ENCODE data around the gene AIF1. TPM values are rescaled to one million over a fixed set of nuclear protein-coding genes. Genes with fewer than 3 reads are reported as not detected.

AIF1 gene
- total and polyA plus RNA-seq, 7 experiments from 2014 or later, result 33.1 to 182 (median 71.0) TPM

- no peak for DNase-seq
- intact Hi-C loops (cut with micrococcal nuclease), result no loop called here
- H3K27me3 Mint-ChIP-seq, result no peaks in the 10 kb centered on the region
- H3K27me3 ChIP-seq (ENCODE audit: control insufficient read depth in 2 of 2, insufficient read depth in 2 of 2, low read length in 2 of 2), result no peaks in the 10 kb centered on the region
- ChIA-PET POLR2A (interaction anchor here (1.3 to 66.4 kb wide), 3 partner anchors 12 to 64 kb away, joined by 4 to 3078 read pairs (median 7); partner anchors contain the start of genes ATP6V1G2, BAG6, DDX39B and LST1), CTCF (no interaction called here)
- peaks cover 14 to 57% (median 26%) of the 10 kb centered on the region in 5 donors for H3K36me3 Mint-ChIP-seq
- H3K4me1 Mint-ChIP-seq, result peaks cover 0 to 20% (median 4%) of the 10 kb centered on the region in 7 donors
- no peak overlapping the region for H3K27ac ChIP-seq (ENCODE audit: low read depth, low read length)
- ATAC-seq, result no peak
- no peak overlapping the region for H3K4me3 ChIP-seq (ENCODE audit: low read length)
- peak overlapping the region in 1 of 9 donors; percentile 36 for H3K27ac Mint-ChIP-seq
- H3K4me1 ChIP-seq (ENCODE audit: control insufficient read depth in 2 of 2, insufficient read depth in 2 of 2, low read length in 2 of 2), result no peaks in the 10 kb centered on the region
- H3K4me3 Mint-ChIP-seq, result no peak overlapping the region
- H3K36me3 ChIP-seq (ENCODE audit: control insufficient read depth in 2 of 3, insufficient read depth in 3 of 3, low read length in 3 of 3), result peaks cover 20 to 95% (median 35%) of the 10 kb centered on the region in 3 experiments
- H3K9me3 Mint-ChIP-seq, result no peaks in the 10 kb centered on the region
- H3K9me3 ChIP-seq (ENCODE audit: control insufficient read depth in 2 of 3, low read length in 3 of 3), result no peaks in the 10 kb centered on the region
Measured at GRCh38 chr6:31627690-31628287, 12.8 kb downstream of the AIF1 start.

GRCh38 chr6:31629014-31629413 lies 14.0 kb downstream of the AIF1 start:
- peak overlapping the region in 3 of 9 donors; percentile 53 to 86 (median 67) for H3K27ac Mint-ChIP-seq

GRCh38 chr6:31630177-31630934 lies 15.3 kb downstream of the AIF1 start:
- no peaks in the 10 kb centered on the region for H3K27me3 ChIP-seq (ENCODE audit: control insufficient read depth in 2 of 2, insufficient read depth in 2 of 2, low read length in 2 of 2)
- no peaks in the 10 kb centered on the region for H3K9me3 ChIP-seq (ENCODE audit: control insufficient read depth in 2 of 3, low read length in 3 of 3)
- Mint-ChIP-seq H3K36me3 (peaks cover 15 to 56% (median 29%) of the 10 kb centered on the region in 5 donors), H3K9me3 (no peaks in the 10 kb centered on the region), H3K27ac (peak overlapping the region in 3 of 9 donors; percentile 57 to 82 (median 78)), H3K27me3 (no peaks in the 10 kb centered on the region), H3K4me1 (peaks cover 0 to 17% (median 3%) of the 10 kb centered on the region in 7 donors), H3K4me3 (no peak overlapping the region)
- DNase-seq, result no peak
- no peak overlapping the region for H3K4me3 ChIP-seq (ENCODE audit: low read length)
- intact Hi-C loops (cut with micrococcal nuclease), result no loop called here
- no peak for ATAC-seq
- H3K27ac ChIP-seq (ENCODE audit: low read depth, low read length), result no peak overlapping the region
- CTCF ChIA-PET, result no interaction called here
- H3K36me3 ChIP-seq (ENCODE audit: control insufficient read depth in 2 of 3, insufficient read depth in 3 of 3, low read length in 3 of 3), result peaks cover 25 to 100% (median 38%) of the 10 kb centered on the region in 3 experiments
- POLR2A ChIA-PET, result interaction anchor here (0.6 to 1.2 kb wide), 2 partner anchors 23 to 1713 kb away, joined by 3 to 4 read pairs; no protein-coding TSS in a partner anchor
- no peaks in the 10 kb centered on the region for H3K4me1 ChIP-seq (ENCODE audit: control insufficient read depth in 2 of 2, insufficient read depth in 2 of 2, low read length in 2 of 2)

More at GRCh38 chr6:31629014-31629413, 14.0 kb downstream of the AIF1 start:
- Histone ChIP-seq H3K27me3 (ENCODE audit: control insufficient read depth in 2 of 2, insufficient read depth in 2 of 2, low read length in 2 of 2) (no peaks in the 10 kb centered on the region), H3K4me1 (ENCODE audit: control insufficient read depth in 2 of 2, insufficient read depth in 2 of 2, low read length in 2 of 2) (no peaks in the 10 kb centered on the region), H3K36me3 (ENCODE audit: control insufficient read depth in 2 of 3, insufficient read depth in 3 of 3, low read length in 3 of 3) (peaks cover 27 to 100% (median 39%) of the 10 kb centered on the region in 3 experiments), H3K4me3 (ENCODE audit: low read length) (no peak overlapping the region), H3K27ac (ENCODE audit: low read depth, low read length) (no peak overlapping the region), H3K9me3 (ENCODE audit: control insufficient read depth in 2 of 3, low read length in 3 of 3) (no peaks in the 10 kb centered on the region)
- DNase-seq (no peak), ATAC-seq (no peak)
- Mint-ChIP-seq H3K4me1 (peaks cover 0 to 16% (median 2%) of the 10 kb centered on the region in 7 donors), H3K4me3 (no peak overlapping the region), H3K9me3 (no peaks in the 10 kb centered on the region), H3K36me3 (peaks cover 13 to 56% (median 26%) of the 10 kb centered on the region in 5 donors), H3K27me3 (no peaks in the 10 kb centered on the region)
- ChIA-PET POLR2A (interaction anchor here (0.5 to 66.4 kb wide), 4 partner anchors 19 to 362 kb away, joined by 3 to 3078 read pairs (median 3); partner anchors contain the start of genes ATP6V1G2, DDX39B, LST1 and LTA), CTCF (no interaction called here)
- intact Hi-C loops (cut with micrococcal nuclease), result no loop called here

GRCh38 chr6:31631209-31631608 lies 16.2 kb downstream of the AIF1 start:
- Mint-ChIP-seq H3K4me3 (no peak overlapping the region), H3K27me3 (no peaks in the 10 kb centered on the region), H3K36me3 (peaks cover 15 to 56% (median 30%) of the 10 kb centered on the region in 5 donors), H3K9me3 (no peaks in the 10 kb centered on the region), H3K27ac (no peak overlapping the region), H3K4me1 (peaks cover 0 to 15% (median 0%) of the 10 kb centered on the region in 7 donors)
- ATAC-seq (no peak), DNase-seq (no peak)
- H3K27ac ChIP-seq (ENCODE audit: low read depth, low read length), result no peak overlapping the region
- CTCF ChIA-PET, result no interaction called here
- POLR2A ChIA-PET, result no interaction called here
- H3K9me3 ChIP-seq (ENCODE audit: control insufficient read depth in 2 of 3, low read length in 3 of 3), result no peaks in the 10 kb centered on the region
- no peaks in the 10 kb centered on the region for H3K4me1 ChIP-seq (ENCODE audit: control insufficient read depth in 2 of 2, insufficient read depth in 2 of 2, low read length in 2 of 2)
- H3K36me3 ChIP-seq (ENCODE audit: control insufficient read depth in 2 of 3, insufficient read depth in 3 of 3, low read length in 3 of 3), result peaks cover 17 to 100% (median 31%) of the 10 kb centered on the region in 3 experiments
- intact Hi-C loops (cut with micrococcal nuclease), result no loop called here
- no peak overlapping the region for H3K4me3 ChIP-seq (ENCODE audit: low read length)
- H3K27me3 ChIP-seq (ENCODE audit: control insufficient read depth in 2 of 2, insufficient read depth in 2 of 2, low read length in 2 of 2), result no peaks in the 10 kb centered on the region

- no peak overlapping the region for H3K4me3 Mint-ChIP-seq
- Histone ChIP-seq H3K4me1 (ENCODE audit: control insufficient read depth in 2 of 2, insufficient read depth in 2 of 2, low read length in 2 of 2) (no peaks in the 10 kb centered on the region), H3K9me3 (ENCODE audit: control insufficient read depth in 2 of 3, low read length in 3 of 3) (no peaks in the 10 kb centered on the region), H3K27ac (ENCODE audit: low read depth, low read length) (no peak overlapping the region), H3K27me3 (ENCODE audit: control insufficient read depth in 2 of 2, insufficient read depth in 2 of 2, low read length in 2 of 2) (no peaks in the 10 kb centered on the region), H3K4me3 (ENCODE audit: low read length) (no peak overlapping the region), H3K36me3 (ENCODE audit: control insufficient read depth in 2 of 3, insufficient read depth in 3 of 3, low read length in 3 of 3) (peaks cover 16 to 100% (median 26%) of the 10 kb centered on the region in 3 experiments)
- DNase-seq (no peak), ATAC-seq (no peak)
- H3K9me3 Mint-ChIP-seq, result no peaks in the 10 kb centered on the region
- POLR2A ChIA-PET, result no interaction called here
- peaks cover 15 to 56% (median 24%) of the 10 kb centered on the region in 5 donors for H3K36me3 Mint-ChIP-seq
- CTCF ChIA-PET, result no interaction called here
- peaks cover 0 to 17% (median 0%) of the 10 kb centered on the region in 7 donors for H3K4me1 Mint-ChIP-seq
- intact Hi-C loops (cut with micrococcal nuclease), result no loop called here
- peak overlapping the region in 1 of 9 donors; percentile 8 for H3K27ac Mint-ChIP-seq
- H3K27me3 Mint-ChIP-seq, result no peaks in the 10 kb centered on the region
Measured at GRCh38 chr6:31631681-31632278, 16.7 kb downstream of the AIF1 start.

- Mint-ChIP-seq H3K4me1 (peaks cover 0 to 14% (median 0%) of the 10 kb centered on the region in 7 donors), H3K36me3 (peaks cover 15 to 55% (median 20%) of the 10 kb centered on the region in 5 donors), H3K4me3 (no peak overlapping the region), H3K27ac (peak overlapping the region in 2 of 9 donors; percentile 33 to 38), H3K9me3 (no peaks in the 10 kb centered on the region), H3K27me3 (no peaks in the 10 kb centered on the region)
- CTCF ChIA-PET, result no interaction called here
- ATAC-seq (no peak), DNase-seq (no peak)
- Histone ChIP-seq H3K27ac (ENCODE audit: low read depth, low read length) (no peak overlapping the region), H3K4me1 (ENCODE audit: control insufficient read depth in 2 of 2, insufficient read depth in 2 of 2, low read length in 2 of 2) (no peaks in the 10 kb centered on the region), H3K36me3 (ENCODE audit: control insufficient read depth in 2 of 3, insufficient read depth in 3 of 3, low read length in 3 of 3) (peaks cover 15 to 100% (median 21%) of the 10 kb centered on the region in 3 experiments), H3K9me3 (ENCODE audit: control insufficient read depth in 2 of 3, low read length in 3 of 3) (no peaks in the 10 kb centered on the region), H3K4me3 (ENCODE audit: low read length) (no peak overlapping the region), H3K27me3 (ENCODE audit: control insufficient read depth in 2 of 2, insufficient read depth in 2 of 2, low read length in 2 of 2) (no peaks in the 10 kb centered on the region)
- intact Hi-C loops (cut with micrococcal nuclease), result no loop called here
- POLR2A ChIA-PET, result no interaction called here
Measured at GRCh38 chr6:31632279-31632946, 17.4 kb downstream of the AIF1 start.

Measured in naive thymus-derived CD4-positive, alpha-beta T cell (primary cell).